HG02759 (cell line): Measurements from ENCODE around the gene SELENOI.
A peak's percentile ranks its signal among the peaks of the same experiment; 100 is the strongest.

Experiments used
- ATAC-seq: cut with Tn5 transposase; IDR thresholded peaks from one replicate; pipeline ENCODE4 v1.9.1; 2021; ENCODE audit warnings: mild to moderate bottlenecking, moderate library complexity; ENCODE audit not compliant: unreplicated experiment

The SELENOI gene

DNA sequence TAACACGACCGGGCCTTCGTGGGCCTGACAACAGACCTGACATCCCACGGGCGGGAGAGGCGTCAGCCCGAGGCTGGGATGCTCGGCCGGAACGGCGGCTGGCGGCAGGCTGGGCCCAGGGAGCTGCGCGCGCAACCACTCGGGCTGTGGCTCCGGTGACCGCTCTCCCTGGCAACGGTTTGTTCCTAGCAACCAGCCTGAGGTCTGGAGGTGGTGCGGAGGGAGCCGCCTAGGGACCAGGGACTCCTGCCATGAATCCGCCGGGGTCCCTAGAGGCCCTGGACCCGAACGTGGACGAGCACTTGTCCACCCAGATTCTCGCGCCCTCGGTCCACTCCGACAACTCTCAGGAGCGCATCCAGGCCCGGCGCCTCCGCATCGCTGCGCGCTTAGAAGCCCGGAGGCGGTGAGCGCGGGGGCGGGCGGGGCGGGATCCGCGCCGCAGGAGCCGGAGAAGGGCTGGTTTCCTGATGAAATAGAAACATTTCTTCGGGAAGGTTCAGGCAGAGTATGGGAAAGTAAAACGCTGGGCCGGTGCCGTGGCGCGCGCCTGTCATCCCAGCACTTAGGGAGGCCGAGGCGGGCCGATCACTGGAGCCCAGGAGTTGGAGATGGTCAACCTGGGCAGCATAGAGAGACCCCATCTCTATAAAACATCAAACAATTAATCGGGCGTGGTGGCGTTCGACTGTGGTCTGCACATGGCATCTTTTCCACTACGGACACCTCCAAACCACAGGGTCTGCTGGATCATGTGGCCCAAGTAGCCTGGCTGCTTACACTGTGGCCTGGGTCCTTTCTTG lies 56.0 kb downstream of the SELENOI start, which contains the start of gene DRC1:
DRC1 (plus strand) TSS at position 182 of the 803 bp plus-strand sequence; CDS start at position 252, 70 bp downstream.
- ATAC-seq = no peak

DNA sequence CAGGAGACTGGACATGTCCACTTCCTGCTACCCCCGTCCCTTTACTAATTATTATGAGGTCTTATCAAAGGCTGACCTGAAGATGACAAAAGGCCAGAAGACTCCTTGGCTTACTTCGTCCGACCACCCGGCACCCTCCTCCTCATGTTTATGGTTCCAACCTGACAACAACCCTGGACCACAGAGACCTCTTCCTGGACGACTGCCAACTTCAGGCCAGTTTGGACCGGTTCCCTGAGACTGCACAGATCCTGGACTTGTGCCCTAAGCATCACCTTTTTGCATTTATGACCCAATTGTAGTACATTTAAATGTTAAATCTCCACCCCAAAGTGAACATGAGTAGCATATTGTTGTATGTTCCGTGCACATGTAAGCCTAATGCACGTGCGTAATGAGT lies 61.6 kb downstream of the SELENOI start:
- no peak for ATAC-seq

DNA sequence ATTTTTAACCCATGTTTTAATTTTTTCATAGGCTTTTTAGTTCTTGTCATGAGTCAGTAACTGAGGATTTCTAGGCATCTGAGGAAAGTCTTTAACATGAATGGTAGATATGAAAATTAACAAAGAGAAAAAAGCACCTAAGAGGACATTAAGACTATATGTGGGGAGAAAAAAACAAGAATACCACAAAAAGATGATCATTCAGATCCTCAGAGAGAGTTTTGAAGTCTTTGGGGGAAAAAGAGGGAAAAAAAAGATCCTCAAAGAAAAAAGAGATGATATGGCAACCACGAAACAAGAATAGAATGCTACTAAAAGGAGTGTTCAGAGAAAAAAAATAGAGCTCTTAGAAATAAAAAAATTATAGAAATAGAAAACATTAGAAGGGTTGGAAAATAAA lies 63.8 kb downstream of the SELENOI start:
- ATAC-seq = no peak

- ATAC-seq = no peak
Measured at GRCh38 chr2:26410764-26411243, 64.9 kb downstream of the SELENOI start.

DNA sequence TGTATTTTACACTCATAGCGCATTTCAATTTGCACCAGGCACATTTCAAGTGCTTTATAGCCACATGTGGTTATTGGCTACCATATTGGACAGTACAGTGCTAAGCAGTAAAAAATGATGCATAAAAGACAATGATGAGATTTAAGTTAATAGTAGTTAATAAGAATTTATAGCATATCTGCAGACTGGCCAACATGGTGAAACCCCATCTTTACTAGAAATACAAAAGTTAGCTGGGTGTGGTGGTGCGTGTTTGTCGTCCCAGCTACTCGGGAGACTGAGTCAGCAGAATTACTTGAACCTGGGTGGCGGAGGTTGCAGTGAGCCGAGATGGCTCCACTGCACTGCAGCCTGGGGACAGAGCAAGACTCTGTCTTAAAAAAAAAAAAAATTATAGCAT lies 65.5 kb downstream of the SELENOI start:
- ATAC-seq = no peak

DNA sequence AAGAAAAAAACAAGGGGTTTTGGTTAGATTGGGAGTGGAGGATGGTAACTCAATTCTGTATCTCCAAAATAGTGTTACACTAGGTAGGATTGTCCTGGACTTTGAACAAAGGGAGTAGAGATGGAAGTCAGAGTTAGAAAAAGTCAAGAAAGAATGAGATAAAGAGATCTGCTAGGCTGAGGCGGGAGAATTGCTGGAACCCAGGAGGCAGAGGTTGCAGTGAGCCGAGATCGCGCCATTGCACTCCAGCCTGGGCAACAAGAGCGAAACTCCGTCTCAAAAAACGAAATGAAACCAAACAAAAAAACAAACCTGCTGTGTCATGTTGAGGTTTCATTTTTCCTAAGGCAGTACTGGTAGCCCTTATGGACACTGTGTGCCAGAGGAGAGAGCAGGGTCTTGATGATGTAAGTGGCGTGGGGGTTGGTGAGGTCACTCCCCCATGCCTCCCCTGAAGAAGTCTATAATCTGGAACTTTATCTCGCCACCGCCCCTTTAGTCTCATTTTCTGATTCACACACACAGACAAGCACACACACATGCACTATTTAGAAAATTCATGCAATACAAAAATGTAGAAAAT lies 66.2 kb downstream of the SELENOI start:
- peak; percentile 43 for ATAC-seq

GRCh38 chr2:26414311-26414710 lies 68.4 kb downstream of the SELENOI start:
- no peak for ATAC-seq

DNA sequence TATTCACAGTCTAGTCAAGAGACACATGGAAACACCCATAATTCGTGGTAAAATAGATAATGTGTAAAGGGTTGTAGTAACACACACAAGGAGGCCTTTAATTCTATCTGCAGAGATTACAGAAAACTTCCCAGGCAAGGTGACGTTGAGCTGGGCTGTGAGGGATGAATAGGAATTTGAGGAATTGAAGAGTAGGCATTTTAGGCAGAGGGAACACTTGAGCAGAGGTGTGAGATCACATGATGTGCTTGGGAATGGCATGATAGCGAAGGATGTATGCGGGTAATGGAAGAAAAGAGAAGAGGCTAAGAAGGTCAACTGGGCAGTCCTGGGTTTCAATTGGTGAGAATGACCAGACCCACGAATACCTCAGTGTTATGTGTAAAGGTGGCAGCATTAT lies 76.0 kb downstream of the SELENOI start:
- no peak for ATAC-seq

DNA sequence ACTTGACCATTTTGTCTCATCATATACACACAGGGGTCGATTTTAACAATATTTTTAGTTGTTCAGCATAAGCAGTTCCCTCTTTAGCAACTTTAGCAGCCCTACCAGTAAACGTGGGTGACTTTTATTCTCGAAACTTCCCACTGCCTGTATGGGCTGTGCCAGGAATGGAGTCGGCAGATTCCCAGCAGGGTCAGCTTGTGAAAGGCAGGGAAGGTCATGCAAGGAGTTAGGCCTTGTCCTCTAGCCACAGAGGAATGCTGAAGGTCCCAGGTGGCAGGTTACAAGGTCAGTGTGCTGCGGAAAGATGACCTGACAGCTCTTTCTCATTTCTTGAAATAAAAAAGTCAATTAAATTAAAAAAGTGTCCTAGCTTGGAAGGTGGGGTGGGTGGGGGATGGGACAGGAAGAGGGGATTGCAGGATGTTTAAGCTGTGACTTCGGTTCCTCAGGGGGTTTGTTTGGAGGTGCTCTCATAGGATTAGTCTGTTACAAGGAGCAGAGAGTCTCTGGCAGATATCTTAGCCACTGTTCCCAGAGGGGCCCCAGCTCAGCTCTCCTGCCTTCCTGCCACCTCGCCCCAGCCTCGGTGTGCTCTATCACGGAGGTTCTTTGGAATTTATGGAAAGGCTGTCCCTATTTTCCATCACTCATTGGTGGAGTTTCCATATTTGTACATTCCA lies 77.1 kb downstream of the SELENOI start:
- ATAC-seq = no peak

- no peak for ATAC-seq
Measured at GRCh38 chr2:26423750-26424149, 77.8 kb downstream of the SELENOI start.

GRCh38 chr2:26424221-26424620 lies 78.3 kb downstream of the SELENOI start:
- no peak for ATAC-seq

GRCh38 chr2:26428846-26429245 lies 82.9 kb downstream of the SELENOI start:
- ATAC-seq = no peak

DNA sequence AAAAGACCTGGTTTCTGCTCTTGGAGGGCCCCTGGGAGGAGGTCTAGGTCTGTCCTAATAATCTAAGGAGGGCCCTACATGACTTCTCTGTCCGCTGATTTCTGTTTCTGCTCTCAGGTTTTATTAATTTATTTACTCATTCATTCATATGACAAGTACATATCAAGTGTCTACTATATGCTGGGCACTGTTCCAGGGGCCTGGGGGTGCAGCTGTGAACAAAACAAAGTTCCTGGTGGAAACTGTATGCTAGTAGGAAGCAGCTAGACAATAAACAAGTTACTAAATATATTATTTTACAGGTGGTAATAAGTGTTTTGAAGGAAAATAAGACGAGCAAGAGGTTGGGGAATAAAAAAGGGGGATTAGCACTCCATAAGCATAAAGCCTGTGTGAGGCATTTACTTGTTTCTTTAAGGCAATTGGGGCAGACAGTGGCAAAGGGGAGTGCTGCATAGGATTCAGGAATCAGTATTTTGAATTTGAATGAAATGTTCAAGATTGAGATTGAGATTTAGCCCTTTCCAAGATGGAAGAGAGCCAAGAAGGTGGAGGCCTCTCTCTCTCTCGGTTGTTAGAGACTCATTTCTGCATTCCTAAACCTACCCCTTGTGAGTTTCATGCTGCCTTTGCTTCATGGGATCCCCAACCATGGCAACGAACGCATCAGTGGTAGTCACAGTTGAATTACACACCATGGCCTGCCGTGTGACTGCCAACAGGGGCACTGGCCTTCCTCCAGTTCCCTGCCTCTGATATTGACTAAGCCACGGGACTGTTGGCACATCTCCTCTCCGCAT lies 84.0 kb downstream of the SELENOI start:
- ATAC-seq = no peak

DNA sequence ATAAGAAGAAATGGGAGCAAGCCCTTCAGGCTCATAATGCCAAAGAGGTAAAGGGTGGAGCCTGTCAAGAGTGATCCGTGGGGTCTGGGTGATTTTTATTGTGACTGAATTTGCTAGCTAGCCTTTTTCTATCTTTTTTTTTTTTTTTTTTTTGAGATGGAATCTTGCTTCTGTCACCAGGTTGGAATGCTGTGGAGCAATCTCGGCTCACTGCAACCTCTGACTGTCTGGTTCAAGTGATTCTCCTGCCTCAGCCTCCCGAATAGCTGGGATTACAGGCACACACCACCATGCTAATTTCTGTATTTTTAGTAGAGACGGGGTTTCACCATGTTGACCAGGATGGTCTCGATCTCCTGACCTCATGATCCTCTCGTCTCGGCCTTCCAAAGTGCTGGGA lies 84.9 kb downstream of the SELENOI start:
- ATAC-seq = no peak

DNA sequence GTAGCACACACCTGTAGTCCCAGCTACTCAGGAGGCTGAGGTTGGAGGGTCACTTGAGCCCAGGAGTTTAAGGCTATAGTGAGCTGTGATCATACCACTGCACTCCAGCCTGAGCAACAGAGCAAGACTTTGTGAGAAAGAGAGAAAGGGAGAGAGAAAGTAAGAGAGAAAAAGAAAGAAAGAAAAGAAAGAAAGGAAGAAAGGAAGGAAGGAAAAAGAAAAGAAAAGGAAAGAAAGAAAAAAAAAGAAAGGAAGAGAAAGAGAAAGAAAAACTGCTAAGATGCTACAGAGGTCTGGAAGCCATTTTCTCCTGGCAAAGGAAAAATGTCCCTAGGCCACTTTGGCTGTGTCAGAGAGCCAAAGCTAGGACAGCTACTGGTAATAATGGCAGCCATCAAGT lies 86.4 kb downstream of the SELENOI start:
- no peak for ATAC-seq

DNA sequence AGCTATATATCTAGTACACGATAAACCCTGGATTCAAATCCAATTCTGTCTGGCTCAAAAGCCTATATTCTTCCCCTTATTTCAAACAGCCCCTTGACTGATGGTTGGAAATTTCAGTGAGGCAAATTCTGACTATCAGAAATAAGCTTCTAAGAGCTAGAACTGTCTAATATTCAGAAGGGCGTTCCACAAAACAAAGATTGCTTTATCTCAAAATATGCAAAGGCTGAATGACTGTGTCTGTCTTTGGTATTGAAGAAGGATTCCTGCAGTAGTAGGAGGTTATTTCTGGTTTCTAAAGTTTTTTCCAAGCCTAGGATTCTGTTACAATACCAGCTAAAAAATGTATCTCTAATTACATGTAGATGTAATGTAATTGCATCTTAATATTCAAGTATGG lies 86.9 kb downstream of the SELENOI start:
- ATAC-seq = no peak

DNA sequence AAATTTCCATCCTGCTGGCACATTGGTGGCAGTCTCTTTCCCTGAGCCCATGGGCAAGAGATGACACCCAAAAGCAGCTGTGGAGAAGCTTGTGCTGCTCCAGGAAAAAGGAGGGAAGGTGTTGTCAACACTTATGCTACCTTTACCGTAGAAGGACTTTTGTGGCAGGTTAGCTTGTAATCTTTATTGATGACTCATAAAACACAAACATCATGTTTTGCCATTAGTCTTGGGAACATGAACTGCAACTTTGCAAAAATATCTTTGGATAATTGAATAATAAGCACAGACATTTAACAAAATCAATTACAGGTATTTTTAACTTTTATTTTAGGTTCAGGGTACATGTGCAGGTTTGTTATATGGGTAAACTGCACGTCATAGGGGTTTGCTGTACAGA lies 89.2 kb downstream of the SELENOI start:
- no peak for ATAC-seq

DNA sequence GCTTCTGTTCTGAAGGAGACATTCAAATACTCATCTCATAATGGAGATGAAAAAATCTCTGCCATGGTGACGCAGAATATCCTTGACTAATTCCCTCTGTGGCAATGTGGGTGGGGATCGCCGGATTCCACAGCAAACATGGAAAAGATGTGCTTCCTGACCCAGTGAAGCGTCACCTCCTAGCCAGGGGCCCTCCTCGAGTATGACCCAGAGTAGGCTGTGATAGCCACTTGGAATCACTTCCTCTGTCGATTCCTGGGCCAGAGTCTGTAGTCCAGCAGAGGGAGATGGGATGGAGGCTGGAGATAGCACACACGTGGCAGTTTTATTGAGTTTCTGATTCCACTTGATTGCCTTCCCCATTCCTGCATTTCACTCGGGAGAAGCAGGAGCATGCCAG lies 92.6 kb downstream of the SELENOI start:
- no peak for ATAC-seq

- no peak for ATAC-seq
Measured at GRCh38 chr2:26438926-26439325, 93.0 kb downstream of the SELENOI start.

GRCh38 chr2:26442301-26442700 lies 96.4 kb downstream of the SELENOI start:
- no peak for ATAC-seq

- no peak for ATAC-seq
Measured at GRCh38 chr2:26442707-26443106, 96.8 kb downstream of the SELENOI start.
